BJ (cell line): ENCODE measurements around the gene C19orf33. TPM values are rescaled to one million over a fixed set of nuclear protein-coding genes. Genes with fewer than 3 reads are reported as not detected.

Experiments
- CTCF ChIA-PET: fragments of 350-600 bp; formaldehyde crosslinking; extraction: SDS; loops from one replicate; lab custom pipeline; 2021; ENCODE audit warnings: antibody characterized with exemption, inconsistent platforms; lab: Yijun Ruan, JAX
- POLR2A ChIA-PET: fragments of 300-600 bp; sonication (Branson Sonifier 250); formaldehyde crosslinking; extraction: SDS; loops from one replicate; lab custom pipeline; 2021; ENCODE audit warnings: antibody characterized with exemption; lab: Charles Lee
- DNase-seq: peaks from one replicate; pipeline ENCODE4 v3.0.0-alpha.2; 2011; ENCODE audit warnings: low read depth
- H3K27me3 ChIP-seq: 2 replicates; pipeline ENCODE4 v1.6.0; 2011; ENCODE audit warnings: low read length; ENCODE audit not compliant: control insufficient read depth, insufficient read depth
- H3K36me3 ChIP-seq: 2 replicates; pipeline ENCODE4 v1.5.1; 2011; ENCODE audit warnings: low read length; ENCODE audit not compliant: control insufficient read depth, insufficient read depth
- H3K4me3 ChIP-seq: 2 replicates; pipeline ENCODE4 v1.5.1; 2011; ENCODE audit warnings: low read depth, mild to moderate bottlenecking, control low read depth, low read length
- polyA plus RNA-seq: library from polyadenylated mRNA; depleted of rRNA; stranded (reverse); fragments of >200 nt; gene quantifications from 2 replicates; pipeline ENCODE4 v1.2.3, GENCODE V29; 2011; rRNA removed
- small RNA-seq: library from RNA; depleted of rRNA; stranded (forward); fragments of <200 nt; gene quantifications from one replicate; pipeline ENCODE3, GENCODE V24; 2012; ENCODE audit warnings: low replicate concordance, low read depth; ENCODE audit not compliant: insufficient read length
- TF ChIP-seq, protein P1 (sequence below): IDR thresholded peaks from 2 replicates; pipeline ENCODE4 v1.5.1; 2011; ENCODE audit warnings: low read depth, mild to moderate bottlenecking, control low read depth, inconsistent platforms, low read length, moderate library complexity; ENCODE audit not compliant: insufficient read depth

The C19orf33 gene
- polyA plus RNA-seq, 1 experiment: 0.88 TPM

GRCh38 chr19:38350883-38351282 is 46.8 kb downstream of the C19orf33 start:
- TF ChIP-seq, protein P1, sequence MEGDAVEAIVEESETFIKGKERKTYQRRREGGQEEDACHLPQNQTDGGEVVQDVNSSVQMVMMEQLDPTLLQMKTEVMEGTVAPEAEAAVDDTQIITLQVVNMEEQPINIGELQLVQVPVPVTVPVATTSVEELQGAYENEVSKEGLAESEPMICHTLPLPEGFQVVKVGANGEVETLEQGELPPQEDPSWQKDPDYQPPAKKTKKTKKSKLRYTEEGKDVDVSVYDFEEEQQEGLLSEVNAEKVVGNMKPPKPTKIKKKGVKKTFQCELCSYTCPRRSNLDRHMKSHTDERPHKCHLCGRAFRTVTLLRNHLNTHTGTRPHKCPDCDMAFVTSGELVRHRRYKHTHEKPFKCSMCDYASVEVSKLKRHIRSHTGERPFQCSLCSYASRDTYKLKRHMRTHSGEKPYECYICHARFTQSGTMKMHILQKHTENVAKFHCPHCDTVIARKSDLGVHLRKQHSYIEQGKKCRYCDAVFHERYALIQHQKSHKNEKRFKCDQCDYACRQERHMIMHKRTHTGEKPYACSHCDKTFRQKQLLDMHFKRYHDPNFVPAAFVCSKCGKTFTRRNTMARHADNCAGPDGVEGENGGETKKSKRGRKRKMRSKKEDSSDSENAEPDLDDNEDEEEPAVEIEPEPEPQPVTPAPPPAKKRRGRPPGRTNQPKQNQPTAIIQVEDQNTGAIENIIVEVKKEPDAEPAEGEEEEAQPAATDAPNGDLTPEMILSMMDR: no peak
- DNase-seq: no peak
- Histone ChIP-seq H3K36me3 (no peaks in the 10 kb centered on the region), H3K4me3 (no peak overlapping the region), H3K27me3 (0 out of 2 replicates have a peak, but pooled peaks cover 1% of the 10 kb centered on the region)
- ChIA-PET POLR2A (no interaction called here), CTCF (interaction anchor here (1.6 kb wide), 1 partner anchor 448 kb away, joined by 4 read pairs; no protein-coding TSS in a partner anchor)

DNA sequence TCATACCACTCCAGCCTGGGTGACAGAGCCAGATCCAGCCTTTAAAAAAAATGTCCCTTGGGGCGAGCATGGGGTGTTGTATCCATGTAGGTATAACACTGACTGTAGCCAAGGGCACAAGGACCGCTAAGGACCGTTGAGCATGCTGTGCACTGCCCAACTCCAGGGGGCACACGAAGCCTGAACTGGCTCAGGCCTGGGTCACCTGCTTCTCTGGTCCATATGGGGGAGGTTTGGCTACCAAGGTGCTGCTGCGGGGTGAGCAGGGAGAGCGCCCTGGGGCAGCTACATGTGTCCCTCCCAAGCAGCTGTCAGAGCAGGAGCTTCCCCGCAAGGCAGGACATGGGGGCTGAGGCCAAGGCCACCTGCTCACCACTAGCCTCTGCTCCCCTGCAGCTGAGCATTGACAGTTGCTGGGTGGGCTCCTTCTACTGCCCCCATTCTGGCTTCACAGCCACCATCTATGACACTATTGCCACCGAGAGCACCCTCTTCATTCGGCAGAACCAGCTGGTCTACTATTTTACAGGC is 47.9 kb downstream of the C19orf33 start:
- no peak for DNase-seq
- Histone ChIP-seq H3K4me3 (no peak overlapping the region), H3K36me3 (no peaks in the 10 kb centered on the region), H3K27me3 (peaks cover 4% of the 10 kb centered on the region; the same call in 1 of the 2 replicates)
- ChIA-PET CTCF (interaction anchor here (1.6 kb wide), 1 partner anchor 449 kb away, joined by 4 read pairs; no protein-coding TSS in a partner anchor), POLR2A (no interaction called here)
- TF ChIP-seq, protein P1: no peak

GRCh38 chr19:38352611-38353010 is 48.6 kb downstream of the C19orf33 start:
- Histone ChIP-seq H3K36me3 (no peaks in the 10 kb centered on the region), H3K4me3 (no peak overlapping the region), H3K27me3 (peaks cover 4% of the 10 kb centered on the region; the same call in 1 of the 2 replicates)
- ChIA-PET CTCF (no interaction called here), POLR2A (no interaction called here)
- TF ChIP-seq, protein P1: no peak
- no peak for DNase-seq

Small RNA genes lying within 50 kb of the gene (small RNA-seq; reads per million reads assigned to genes)
- not detected for gene RF00019

Other genes with a start within 250 kb of the C19orf33 start
- gene DPF1, start 80.0 kb upstream of the C19orf33 start, polyA plus RNA-seq: 1.3 and 2.2 TPM in 2 replicates
- 15.6 and 18.3 TPM in 2 replicates for gene PPP1R14A, start 47.9 kb upstream of the C19orf33 start, polyA plus RNA-seq
- 33.2 and 45.5 TPM in 2 replicates for gene SPINT2, start 39.7 kb upstream of the C19orf33 start, polyA plus RNA-seq
- gene YIF1B, start 11.7 kb downstream of the C19orf33 start, polyA plus RNA-seq: 126 and 211 TPM in 2 replicates
- 15.6 and 16.5 TPM in 2 replicates for gene KCNK6, start 15.6 kb downstream of the C19orf33 start, polyA plus RNA-seq
- 0.22 and 0.26 TPM in 2 replicates for gene CATSPERG, start 31.6 kb downstream of the C19orf33 start, polyA plus RNA-seq
- gene PSMD8, start 70.3 kb downstream of the C19orf33 start, polyA plus RNA-seq: 583 and 662 TPM in 2 replicates
- 0.44 and 0.64 TPM in 2 replicates for gene GGN, start 83.8 kb downstream of the C19orf33 start, polyA plus RNA-seq
- 4.2 and 5.9 TPM in 2 replicates for gene SPRED3, start 84.4 kb downstream of the C19orf33 start, polyA plus RNA-seq
- 9.9 and 12.2 TPM in 2 replicates for gene FAM98C, start 98.8 kb downstream of the C19orf33 start, polyA plus RNA-seq
- gene RASGRP4, start 122.0 kb downstream of the C19orf33 start, polyA plus RNA-seq: not detected in 2 replicates
- under 0.01 and 0.04 TPM in 2 replicates for gene RYR1, start 129.4 kb downstream of the C19orf33 start, polyA plus RNA-seq